ENCODE measurements around the gene DDI2.

Gene DDI2

DNA sequence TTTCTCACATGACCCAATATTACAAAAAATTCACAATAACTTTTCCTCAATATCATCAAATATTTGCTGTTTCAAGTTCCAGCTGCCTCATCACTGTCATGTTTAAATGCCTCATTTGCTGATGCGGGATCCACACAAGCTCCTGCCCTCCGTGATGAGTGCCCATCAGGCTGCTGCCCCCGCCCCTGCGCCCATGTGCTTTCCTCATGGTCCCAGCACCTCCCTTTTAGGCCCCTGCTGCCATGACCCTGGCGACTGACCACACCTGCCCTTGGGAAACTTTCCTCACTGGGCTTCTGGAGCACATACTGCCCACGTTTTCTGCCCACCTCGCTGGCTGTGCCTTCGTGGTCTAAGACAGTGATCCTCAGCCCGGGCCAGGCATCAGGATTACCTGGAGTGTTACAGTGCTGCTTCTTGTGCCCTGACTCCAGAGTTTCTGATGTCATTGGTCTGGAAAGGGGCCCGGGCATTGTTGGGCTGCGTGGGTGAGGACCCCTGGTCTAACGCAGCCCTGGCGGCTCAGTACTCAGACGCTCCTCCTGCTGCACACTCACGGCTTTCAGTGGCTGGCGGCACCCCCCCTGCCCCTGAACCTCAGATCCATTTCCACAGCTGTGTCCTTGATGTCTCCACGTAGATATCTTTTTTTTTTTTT lies 87.4 kb downstream of the DDI2 start:
- Histone ChIP-seq H3K27ac (ENCODE audit: low read depth, low read length) (no peak overlapping the region), H3F3A (ENCODE audit: insufficient read depth) (no peaks in the 10 kb centered on the region), H3K9me2 (replicated peaks; ENCODE audit: insufficient read depth, low read length) (no peaks in the 10 kb centered on the region), H3K4me2 (ENCODE audit: low read depth, low read length, poor library complexity, severe bottlenecking) (no peak overlapping the region), H3K36me3 (ENCODE audit: low read length) (no peaks in the 10 kb centered on the region), H4K20me1 (ENCODE audit: low read depth, low read length) (no peaks in the 10 kb centered on the region), H3K4me3 (ENCODE audit: insufficient read depth, low read length, poor library complexity, severe bottlenecking) (no peak overlapping the region), H3K9ac (ENCODE audit: low read length) (no peak overlapping the region), H3K27me3 (ENCODE audit: low read length) (no peaks in the 10 kb centered on the region), H3K9me3 (ENCODE audit: insufficient read depth, low read length) (no peaks in the 10 kb centered on the region), H2AFZ (ENCODE audit: low read depth, low read length, severe bottlenecking) (no peak overlapping the region), H3K79me2 (ENCODE audit: insufficient read depth, low read length) (peaks cover 25% of the 10 kb centered on the region)
- no peak for TF ChIP-seq EZH2phosphoT487 (conservative IDR thresholded peaks at IDR 0.05; ENCODE audit: low read length)
- TF ChIP-seq, protein P1, sequence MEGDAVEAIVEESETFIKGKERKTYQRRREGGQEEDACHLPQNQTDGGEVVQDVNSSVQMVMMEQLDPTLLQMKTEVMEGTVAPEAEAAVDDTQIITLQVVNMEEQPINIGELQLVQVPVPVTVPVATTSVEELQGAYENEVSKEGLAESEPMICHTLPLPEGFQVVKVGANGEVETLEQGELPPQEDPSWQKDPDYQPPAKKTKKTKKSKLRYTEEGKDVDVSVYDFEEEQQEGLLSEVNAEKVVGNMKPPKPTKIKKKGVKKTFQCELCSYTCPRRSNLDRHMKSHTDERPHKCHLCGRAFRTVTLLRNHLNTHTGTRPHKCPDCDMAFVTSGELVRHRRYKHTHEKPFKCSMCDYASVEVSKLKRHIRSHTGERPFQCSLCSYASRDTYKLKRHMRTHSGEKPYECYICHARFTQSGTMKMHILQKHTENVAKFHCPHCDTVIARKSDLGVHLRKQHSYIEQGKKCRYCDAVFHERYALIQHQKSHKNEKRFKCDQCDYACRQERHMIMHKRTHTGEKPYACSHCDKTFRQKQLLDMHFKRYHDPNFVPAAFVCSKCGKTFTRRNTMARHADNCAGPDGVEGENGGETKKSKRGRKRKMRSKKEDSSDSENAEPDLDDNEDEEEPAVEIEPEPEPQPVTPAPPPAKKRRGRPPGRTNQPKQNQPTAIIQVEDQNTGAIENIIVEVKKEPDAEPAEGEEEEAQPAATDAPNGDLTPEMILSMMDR (IDR thresholded peaks at IDR 0.05; ENCODE audit: insufficient read depth, low read length, poor library complexity, severe bottlenecking): no peak

DNA sequence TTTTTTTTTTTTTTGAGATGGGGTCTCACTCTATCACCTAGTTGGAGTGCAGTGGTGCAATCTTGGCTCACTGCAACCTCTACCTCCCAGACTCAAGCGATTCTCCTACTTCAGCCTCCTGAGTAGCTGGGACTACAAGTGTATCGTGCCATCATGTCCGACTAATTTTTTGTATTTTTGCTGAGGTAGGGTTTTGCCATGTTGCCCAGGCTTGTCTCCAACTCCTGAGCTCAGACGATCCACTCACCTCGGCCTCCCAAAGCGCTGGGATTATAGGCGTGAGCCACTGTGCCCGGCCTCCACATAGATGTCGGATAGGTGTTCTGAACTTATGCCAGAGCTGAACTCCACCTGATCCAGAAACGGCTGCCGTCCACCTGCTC lies 87.9 kb downstream of the DDI2 start:
- no peak for TF ChIP-seq EZH2phosphoT487 (conservative IDR thresholded peaks at IDR 0.05; ENCODE audit: low read length)
- TF ChIP-seq, protein P1 (IDR thresholded peaks at IDR 0.05; ENCODE audit: insufficient read depth, low read length, poor library complexity, severe bottlenecking): no peak
- Histone ChIP-seq H2AFZ (ENCODE audit: low read depth, low read length, severe bottlenecking) (no peak overlapping the region), H3K36me3 (ENCODE audit: low read length) (no peaks in the 10 kb centered on the region), H3K79me2 (ENCODE audit: insufficient read depth, low read length) (peaks cover 20% of the 10 kb centered on the region; the same call in 1 of the 2 replicates), H3K9me3 (ENCODE audit: insufficient read depth, low read length) (no peaks in the 10 kb centered on the region), H3K4me2 (ENCODE audit: low read depth, low read length, poor library complexity, severe bottlenecking) (no peak overlapping the region), H3K9ac (ENCODE audit: low read length) (no peak overlapping the region), H3K9me2 (replicated peaks; ENCODE audit: insufficient read depth, low read length) (no peaks in the 10 kb centered on the region), H4K20me1 (ENCODE audit: low read depth, low read length) (no peaks in the 10 kb centered on the region), H3K4me3 (ENCODE audit: insufficient read depth, low read length, poor library complexity, severe bottlenecking) (no peak overlapping the region), H3K27ac (ENCODE audit: low read depth, low read length) (no peak overlapping the region), H3K27me3 (ENCODE audit: low read length) (no peaks in the 10 kb centered on the region), H3F3A (ENCODE audit: insufficient read depth) (no peaks in the 10 kb centered on the region)

DNA sequence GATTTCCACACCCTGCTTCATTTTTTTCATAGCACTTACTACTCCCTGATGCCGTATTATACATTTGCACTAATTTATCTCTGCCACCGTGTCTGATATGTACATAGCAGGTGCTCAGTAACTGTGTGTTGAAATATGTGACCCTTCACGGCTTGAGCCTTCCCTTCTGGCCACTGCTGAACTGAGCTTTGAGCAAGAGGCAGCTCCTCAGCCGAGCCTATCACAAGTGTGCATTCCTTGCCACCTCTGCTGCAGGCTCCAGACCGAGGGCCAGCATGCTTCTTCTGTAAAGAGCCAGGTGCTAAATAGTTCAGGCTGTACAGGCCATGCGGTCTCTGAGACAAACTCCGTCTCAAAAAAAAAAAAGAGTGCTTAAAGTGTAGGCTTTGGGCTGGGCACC lies 89.5 kb downstream of the DDI2 start:
- H3K27ac ChIP-seq (ENCODE audit: low read depth, low read length): no peak overlapping the region
- no peaks in the 10 kb centered on the region for H3F3A ChIP-seq (ENCODE audit: insufficient read depth)
- no peaks in the 10 kb centered on the region for H3K9me2 ChIP-seq (replicated peaks; ENCODE audit: insufficient read depth, low read length)
- H3K4me2 ChIP-seq (ENCODE audit: low read depth, low read length, poor library complexity, severe bottlenecking): no peak overlapping the region
- no peak overlapping the region for H3K4me3 ChIP-seq (ENCODE audit: insufficient read depth, low read length, poor library complexity, severe bottlenecking)
- TF ChIP-seq, protein P1 (IDR thresholded peaks at IDR 0.05; ENCODE audit: insufficient read depth, low read length, poor library complexity, severe bottlenecking): no peak
- no peak for TF ChIP-seq EZH2phosphoT487 (conservative IDR thresholded peaks at IDR 0.05; ENCODE audit: low read length)
- H3K9ac ChIP-seq (ENCODE audit: low read length): no peak overlapping the region
- peaks cover 14% of the 10 kb centered on the region; the same call in 1 of the 2 replicates for H3K79me2 ChIP-seq (ENCODE audit: insufficient read depth, low read length)
- H3K36me3 ChIP-seq (ENCODE audit: low read length): no peaks in the 10 kb centered on the region
- no peak overlapping the region for H2AFZ ChIP-seq (ENCODE audit: low read depth, low read length, severe bottlenecking)
- H3K9me3 ChIP-seq (ENCODE audit: insufficient read depth, low read length): no peaks in the 10 kb centered on the region
- H4K20me1 ChIP-seq (ENCODE audit: low read depth, low read length): no peaks in the 10 kb centered on the region
- H3K27me3 ChIP-seq (ENCODE audit: low read length): no peaks in the 10 kb centered on the region

Data from SU-DHL-6 (cell line).